Heart right ventricle (tissue), 16 donors: ENCODE measurements around the gene SLC66A1. TPM values are rescaled to one million over a fixed set of nuclear protein-coding genes. Genes with fewer than 3 reads are reported as not detected.

Experiments
- ATAC-seq, 8 donors: fragments of 200-7000 bp; cut with Tn5 transposase; one replicate each; pipeline ENCODE4 v1.9.1; 2020; ENCODE audit warnings: mild to moderate bottlenecking in 8 of 8, moderate library complexity in 8 of 8, moderate number of reproducible peaks in 1 of 8
- DNase-seq, 2 donors: peaks; one replicate each; pipeline ENCODE4 v3.0.0-alpha.2; 2020
- H3K27ac ChIP-seq, 10 donors: fragments of 200-600 bp; sonication (generic) in 2 of 10; one replicate each; pipeline versions ENCODE4 v1.5.0 to v1.8.0; 2020 to 2022; ENCODE audit warnings: mild to moderate bottlenecking in 3 of 10
- H3K27me3 ChIP-seq, 7 donors: fragments of 200-600 bp; one replicate each; pipeline ENCODE4 v1.8.0; 2021 to 2022; ENCODE audit warnings: mild to moderate bottlenecking in 2 of 7
- H3K36me3 ChIP-seq, 9 donors: fragments of 200-600 bp; sonication (generic) in 1 of 9; one replicate each; pipeline versions ENCODE4 v1.5.0 to v1.8.0; 2020 to 2022; ENCODE audit warnings: mild to moderate bottlenecking in 2 of 9
- H3K4me1 ChIP-seq, 9 donors: fragments of 200-600 bp; sonication (generic) in 1 of 9; one replicate each; pipeline versions ENCODE4 v1.5.0 to v1.8.0; 2020 to 2022; ENCODE audit warnings: mild to moderate bottlenecking in 4 of 9
- H3K4me3 ChIP-seq, 10 donors: fragments of 200-600 bp; sonication (generic) in 2 of 10; one replicate each; pipeline versions ENCODE4 v1.5.0 to v1.8.0; 2020 to 2022; ENCODE audit warnings: mild to moderate bottlenecking in 7 of 10, moderate library complexity in 2 of 10
- H3K9me3 ChIP-seq, 11 donors: fragments of 200-600 bp in 10 of 11; sonication (generic) in 2 of 11; one replicate each; pipeline versions ENCODE4 v1.5.0 to v1.8.0; 2013 to 2022; ENCODE audit warnings: mild to moderate bottlenecking in 2 of 11, control low read depth in 1 of 11, moderate library complexity in 1 of 11
- CTCF ChIP-seq, 9 donors: fragments of 200-600 bp; sonication (generic) in 2 of 9; IDR thresholded peaks; one replicate each; pipeline versions ENCODE4 v1.5.0 to v1.8.0; 2021 to 2022; ENCODE audit warnings: antibody characterized with exemption in 9 of 9, mild to moderate bottlenecking in 5 of 9, moderate library complexity in 1 of 9
- WGBS, 2 donors: extraction: QIAGEN DNeasy Blood & Tissue Kit; methylation state at CpG; one replicate each; pipeline ENCODE4 v1.1.7; 2013; ENCODE audit warnings: inconsistent platforms in 1 of 2; 5-methylcytosine and 5-hydroxymethylcytosine counted together
- intact Hi-C, 10 donors: fragments of 100-400 bp; cut with DNase I; formaldehyde crosslinking; loops; one replicate each; pipeline versions ENCODE4 v1.11.1 to v1.14.2; 2022
- polyA plus RNA-seq, 2 donors: library from polyadenylated mRNA; stranded (reverse); fragments of 200-250 nt; gene quantifications; one replicate each; pipeline ENCODE4 v1.2.3, GENCODE V29; 2013
- total RNA-seq, 10 donors: library from RNA; stranded (reverse); fragmentation: NEBNext Ultra II Directional in 3 of 10; extraction: Animal tissue kit (Norgen Biotek cat#: 25700) in 3 of 10; gene quantifications; one replicate each; pipeline versions ENCODE4 v1.2.1 to v1.2.4, GENCODE V29; 2021 to 2023
- donor health status: Arrhythmogenic right ventricular cardiomyopathy.
- donor health status: ischemic (EF 13 %, LVEDD 7.1; RV severe dilation, severe dysfunction).
- donor health status: healthy with polysubstance abuse.
- donor health status: DM: no; HTN: yes; CAD: no.
- donor health status: DM: no; HTN: no; CAD: no.
- donor health status: ischemic (EF 25% LVEDD 6.9; RV normal size, moderate dysfunction).
- donor health status: ischemic (EF 25% LVEDD 5.7; RV mildly dilated, moderate dysfunction).
- donor health status: healthy.
- donor health status: DM: yes; HTN: yes; CAD: no.
- donor health status: Ischemic cardiomyopathy.
- donor health status: ischemic (EF 35%, LVEDD 5.7; RV mildly dilated, moderate dysfunction).
- donor health status: nonischemic (EF 11% LVEDD 7.7; RV severe dilation, severe dysfunction).
- donor health status: DM: yes; HTN: yes; CAD: no.
- donor health status: PGD.
- donor health status: ischemic (EF 29% LVEDD 5.4; RV normal size, mild dysfunction).
- donor health status: nonischemic (EF 23%, LVEDD 6.1; RV moderate dilation, normal function).

Gene SLC66A1
- total and polyA plus RNA-seq, 12 donors, result 4.2 to 18.0 (median 7.1) TPM

GRCh38 chr1:19331262-19331878 is 19.2 kb downstream of the SLC66A1 start:
- intact Hi-C loops, result loop anchor here in 1 of 10 donors (10.0 kb wide), 1 partner anchor 323 kb away; no protein-coding TSS in a partner anchor
- Histone ChIP-seq H3K4me3 (no peak overlapping the region), H3K27ac (no peak overlapping the region), H3K4me1 (no peaks in the 10 kb centered on the region), H3K36me3 (peaks cover 0 to 60% (median 14%) of the 10 kb centered on the region in 9 donors), H3K27me3 (no peaks in the 10 kb centered on the region), H3K9me3 (no peaks in the 10 kb centered on the region)
- ATAC-seq (no peak), DNase-seq (no peak)
- no peak for TF ChIP-seq CTCF (IDR thresholded peaks at IDR 0.05)
- WGBS, 2 donors, result 92 to 93% methylated on average over 13 of the region's 13 CpGs

- WGBS, 2 donors, result 93 to 96% methylated on average over 12 of the region's 12 CpGs
- DNase-seq, result no peak
- no peak for ATAC-seq
- Histone ChIP-seq H3K4me3 (no peak overlapping the region), H3K4me1 (no peaks in the 10 kb centered on the region), H3K27me3 (no peaks in the 10 kb centered on the region), H3K36me3 (peaks cover 0 to 51% (median 9%) of the 10 kb centered on the region in 9 donors), H3K9me3 (no peaks in the 10 kb centered on the region), H3K27ac (no peak overlapping the region)
- TF ChIP-seq CTCF (IDR thresholded peaks at IDR 0.05), result no peak
- intact Hi-C loops, result loop anchor here in 1 of 10 donors (10.0 kb wide), 1 partner anchor 322 kb away; no protein-coding TSS in a partner anchor
Observed at GRCh38 chr1:19332832-19333231, 20.7 kb downstream of the SLC66A1 start.

- Histone ChIP-seq H3K36me3 (peaks cover 0 to 51% (median 4%) of the 10 kb centered on the region in 9 donors), H3K4me1 (no peaks in the 10 kb centered on the region), H3K27ac (no peak overlapping the region), H3K9me3 (no peaks in the 10 kb centered on the region), H3K4me3 (no peak overlapping the region), H3K27me3 (no peaks in the 10 kb centered on the region)
- 81 to 82% methylated on average over 9 of the region's 9 CpGs for WGBS, 2 donors
- DNase-seq, result no peak
- TF ChIP-seq CTCF (IDR thresholded peaks at IDR 0.05), result no peak
- intact Hi-C loops, result loop anchor here in 1 of 10 donors (10.0 kb wide), 1 partner anchor 321 kb away; no protein-coding TSS in a partner anchor
- no peak for ATAC-seq
Observed at GRCh38 chr1:19333587-19334354, 21.6 kb downstream of the SLC66A1 start.

- DNase-seq (no peak), ATAC-seq (no peak)
- Histone ChIP-seq H3K27me3 (no peaks in the 10 kb centered on the region), H3K27ac (no peak overlapping the region), H3K36me3 (peaks cover 0 to 55% (median 12%) of the 10 kb centered on the region in 9 donors), H3K9me3 (no peaks in the 10 kb centered on the region), H3K4me3 (no peak overlapping the region), H3K4me1 (peaks cover 0 to 5% (median 1%) of the 10 kb centered on the region in 9 donors)
- WGBS, 2 donors, result 88 to 91% methylated on average over 7 of the region's 7 CpGs
- intact Hi-C loops, result loop anchor here in 1 of 10 donors (10.0 kb wide), 1 partner anchor 318 kb away; no protein-coding TSS in a partner anchor
- TF ChIP-seq CTCF (IDR thresholded peaks at IDR 0.05), result no peak
Observed at GRCh38 chr1:19336543-19336942, 24.4 kb downstream of the SLC66A1 start.
